Lower lobe of right lung (tissue), 2 donors: ENCODE measurements around the gene MYO1B. TPM values are rescaled to one million over a fixed set of nuclear protein-coding genes. Genes with fewer than 3 reads are reported as not detected.

Source experiments
- ATAC-seq, 2 donors: fragments of 200-7000 bp; cut with Tn5 transposase; one replicate each; pipeline ENCODE4 v1.9.1; 2020 to 2022; ENCODE audit warnings: mild to moderate bottlenecking in 2 of 2, moderate library complexity in 2 of 2
- DNase-seq: peaks from one replicate; pipeline ENCODE4 v3.0.0-alpha.2; 2020
- H3K27ac ChIP-seq: fragments of 200-600 bp; one replicate; pipeline ENCODE4 v1.8.0; 2022
- H3K27me3 ChIP-seq: fragments of 200-600 bp; one replicate; pipeline ENCODE4 v1.8.0; 2022; ENCODE audit warnings: low read depth
- H3K36me3 ChIP-seq: fragments of 200-600 bp; one replicate; pipeline ENCODE4 v1.8.0; 2022; ENCODE audit warnings: mild to moderate bottlenecking
- H3K4me1 ChIP-seq: fragments of 200-600 bp; one replicate; pipeline ENCODE4 v1.8.0; 2022
- H3K4me3 ChIP-seq: fragments of 200-600 bp; one replicate; pipeline ENCODE4 v1.8.0; 2022; ENCODE audit warnings: mild to moderate bottlenecking
- H3K9me3 ChIP-seq: fragments of 200-600 bp; one replicate; pipeline ENCODE4 v1.8.0; 2022
- intact Hi-C: fragments of 100-400 bp; cut with DNase I; formaldehyde crosslinking; loops from one replicate; pipeline ENCODE4 v1.11.0; 2022
- total RNA-seq: library from RNA; stranded (reverse); fragmentation: NEBNext Ultra II Directional; extraction: Animal tissue kit (Norgen Biotek cat#: 25700); gene quantifications from one replicate; pipeline ENCODE4 v1.2.1, GENCODE V29; 2021
- TF ChIP-seq, protein P1 (sequence below): fragments of 200-600 bp; IDR thresholded peaks from one replicate; pipeline ENCODE4 v1.8.0; 2022; ENCODE audit warnings: antibody characterized with exemption, mild to moderate bottlenecking
- donor health status: DM: no; HTN: yes; CAD: no; lungs with severe emphysema.

Gene MYO1B
- total RNA-seq, 1 donor from 2014 or later: 123 TPM

DNA sequence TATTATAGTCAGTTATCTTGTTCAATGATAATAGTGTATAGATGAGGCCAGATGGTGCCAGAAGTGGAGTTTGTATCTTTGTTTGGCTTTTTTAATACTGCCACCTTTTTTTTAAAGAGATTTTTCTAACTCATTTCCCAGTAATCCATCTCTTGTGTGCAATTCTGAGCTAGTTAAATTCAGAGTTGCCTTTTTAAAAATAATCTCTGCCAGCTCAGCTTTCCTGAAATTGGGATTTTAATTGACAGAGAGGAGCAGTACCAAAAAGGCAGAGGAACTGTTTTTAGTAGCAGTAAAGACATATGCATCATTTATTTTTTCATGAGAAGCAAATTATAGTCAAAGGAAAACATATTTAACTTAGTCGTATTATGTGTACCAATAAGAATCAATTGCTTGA is 185.3 kb downstream of the MYO1B start:
- intact Hi-C loops: no loop called here
- no peak overlapping the region for H3K27ac ChIP-seq
- H3K4me3 ChIP-seq: no peak overlapping the region
- ATAC-seq (no peak), DNase-seq (no peak)
- peaks cover under 1% of the 10 kb centered on the region for H3K4me1 ChIP-seq
- TF ChIP-seq, protein P1, sequence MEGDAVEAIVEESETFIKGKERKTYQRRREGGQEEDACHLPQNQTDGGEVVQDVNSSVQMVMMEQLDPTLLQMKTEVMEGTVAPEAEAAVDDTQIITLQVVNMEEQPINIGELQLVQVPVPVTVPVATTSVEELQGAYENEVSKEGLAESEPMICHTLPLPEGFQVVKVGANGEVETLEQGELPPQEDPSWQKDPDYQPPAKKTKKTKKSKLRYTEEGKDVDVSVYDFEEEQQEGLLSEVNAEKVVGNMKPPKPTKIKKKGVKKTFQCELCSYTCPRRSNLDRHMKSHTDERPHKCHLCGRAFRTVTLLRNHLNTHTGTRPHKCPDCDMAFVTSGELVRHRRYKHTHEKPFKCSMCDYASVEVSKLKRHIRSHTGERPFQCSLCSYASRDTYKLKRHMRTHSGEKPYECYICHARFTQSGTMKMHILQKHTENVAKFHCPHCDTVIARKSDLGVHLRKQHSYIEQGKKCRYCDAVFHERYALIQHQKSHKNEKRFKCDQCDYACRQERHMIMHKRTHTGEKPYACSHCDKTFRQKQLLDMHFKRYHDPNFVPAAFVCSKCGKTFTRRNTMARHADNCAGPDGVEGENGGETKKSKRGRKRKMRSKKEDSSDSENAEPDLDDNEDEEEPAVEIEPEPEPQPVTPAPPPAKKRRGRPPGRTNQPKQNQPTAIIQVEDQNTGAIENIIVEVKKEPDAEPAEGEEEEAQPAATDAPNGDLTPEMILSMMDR: no peak
- H3K27me3 ChIP-seq: no peaks in the 10 kb centered on the region
- no peaks in the 10 kb centered on the region for H3K36me3 ChIP-seq
- no peaks in the 10 kb centered on the region for H3K9me3 ChIP-seq

DNA sequence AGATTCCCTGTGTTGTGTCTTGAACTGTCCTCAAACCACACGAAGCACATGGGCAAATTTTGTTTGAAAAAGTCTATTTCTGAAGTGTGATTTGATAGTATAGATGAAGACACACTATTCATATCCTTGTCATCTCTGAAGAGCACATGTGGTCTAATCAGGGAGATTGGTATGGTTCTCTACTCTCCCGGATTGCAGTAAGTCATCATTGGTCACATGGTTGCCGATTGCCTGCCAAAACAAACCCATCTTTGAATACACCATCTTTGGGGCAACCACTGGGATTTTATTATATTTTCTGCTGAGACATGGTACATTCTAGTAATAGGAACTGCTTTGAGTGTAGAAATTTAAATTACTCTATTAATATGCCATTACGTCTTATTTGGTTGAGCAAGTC is 186.9 kb downstream of the MYO1B start:
- DNase-seq (no peak), ATAC-seq (no peak)
- H3K4me1 ChIP-seq: peaks cover 11% of the 10 kb centered on the region
- H3K9me3 ChIP-seq: no peaks in the 10 kb centered on the region
- no peaks in the 10 kb centered on the region for H3K36me3 ChIP-seq
- intact Hi-C loops: no loop called here
- no peaks in the 10 kb centered on the region for H3K27me3 ChIP-seq
- TF ChIP-seq, protein P1: no peak
- no peak overlapping the region for H3K27ac ChIP-seq
- H3K4me3 ChIP-seq: no peak overlapping the region

DNA sequence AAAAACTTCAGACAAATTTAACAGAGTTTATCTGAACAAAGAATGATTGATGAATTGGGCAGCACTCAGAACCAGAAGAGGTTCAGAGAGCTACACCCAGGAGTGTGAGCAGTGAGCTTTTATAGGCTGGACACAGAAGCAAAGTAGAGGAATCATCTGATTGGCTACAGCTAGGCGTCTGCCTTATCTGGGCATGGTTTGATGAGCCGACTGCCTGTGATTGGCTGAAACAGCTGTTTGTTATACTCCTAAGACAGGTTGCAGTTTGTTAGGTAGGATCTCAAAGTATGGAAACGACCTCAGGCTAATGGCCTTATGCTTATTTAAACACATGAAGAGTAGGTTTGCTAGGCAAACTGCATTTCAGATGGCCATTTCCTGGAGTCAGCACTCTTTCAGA is 188.9 kb downstream of the MYO1B start:
- Histone ChIP-seq H3K9me3 (no peaks in the 10 kb centered on the region), H3K27me3 (no peaks in the 10 kb centered on the region), H3K4me3 (no peak overlapping the region), H3K36me3 (no peaks in the 10 kb centered on the region), H3K4me1 (peaks cover 11% of the 10 kb centered on the region), H3K27ac (no peak overlapping the region)
- TF ChIP-seq, protein P1: no peak
- DNase-seq (no peak), ATAC-seq (no peak)
- intact Hi-C loops: no loop called here

DNA sequence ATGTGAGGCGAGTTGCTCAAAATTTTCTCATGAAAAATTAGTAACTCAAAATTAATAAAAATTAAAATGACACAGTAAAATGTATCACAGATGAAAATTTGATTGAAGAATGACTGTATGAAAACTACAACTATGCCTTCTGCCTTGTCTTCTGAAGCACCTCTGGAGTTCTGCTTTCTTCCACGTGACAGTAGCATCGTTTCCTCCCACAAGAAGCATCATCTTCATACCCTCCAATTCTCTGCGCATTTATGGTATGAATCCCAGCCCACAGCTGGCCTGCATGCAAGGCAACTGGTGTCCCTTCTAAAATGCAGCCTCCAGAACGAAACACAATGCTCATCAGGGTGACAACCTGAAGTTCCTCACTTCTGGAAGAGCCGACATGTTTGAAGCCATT is 189.9 kb downstream of the MYO1B start:
- DNase-seq (no peak), ATAC-seq (no peak)
- peaks cover 11% of the 10 kb centered on the region for H3K4me1 ChIP-seq
- TF ChIP-seq, protein P1: no peak
- no peaks in the 10 kb centered on the region for H3K36me3 ChIP-seq
- H3K27ac ChIP-seq: no peak overlapping the region
- no peaks in the 10 kb centered on the region for H3K9me3 ChIP-seq
- no peaks in the 10 kb centered on the region for H3K27me3 ChIP-seq
- H3K4me3 ChIP-seq: no peak overlapping the region
- intact Hi-C loops: no loop called here

DNA sequence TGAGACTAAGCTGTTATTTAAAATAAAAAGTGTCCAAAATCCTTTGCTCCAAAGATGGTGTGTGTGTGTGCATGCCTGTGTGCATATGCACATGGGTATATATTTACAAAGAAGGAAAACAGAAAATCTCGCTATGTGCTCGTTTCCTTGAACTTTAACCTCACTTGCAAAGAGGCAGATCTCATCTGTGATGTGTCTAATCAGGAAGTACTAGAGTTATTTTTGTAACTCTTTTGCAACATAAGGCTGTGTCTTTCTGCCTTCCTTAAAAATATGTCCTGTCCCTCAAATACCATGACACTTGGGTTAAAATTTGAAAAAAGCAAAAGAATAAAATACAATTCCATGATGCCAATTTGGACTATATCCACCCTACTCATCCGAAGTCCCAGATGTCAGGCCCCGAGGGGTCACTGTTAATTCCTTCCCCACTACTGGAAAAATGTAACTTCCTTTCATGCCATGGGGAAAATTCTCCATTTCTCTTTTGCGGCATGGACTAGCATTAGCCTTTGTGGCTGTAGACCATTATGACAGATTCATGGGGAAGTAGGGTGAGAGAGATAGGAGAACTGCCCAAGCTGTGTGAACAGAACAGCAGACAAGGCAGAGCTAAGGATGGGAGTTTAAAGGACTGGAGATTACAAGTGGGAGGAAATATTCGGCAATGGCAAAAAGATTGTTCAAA is 191.3 kb downstream of the MYO1B start:
- TF ChIP-seq, protein P1: no peak
- Histone ChIP-seq H3K27me3 (no peaks in the 10 kb centered on the region), H3K4me1 (peaks cover 11% of the 10 kb centered on the region), H3K4me3 (no peak overlapping the region), H3K36me3 (no peaks in the 10 kb centered on the region), H3K27ac (peak overlapping the region; percentile 63), H3K9me3 (no peaks in the 10 kb centered on the region)
- intact Hi-C loops: no loop called here
- ATAC-seq: peak; percentile 74 to 84
- DNase-seq: no peak
